Measurements from ENCODE around the gene DUSP7. TPM values are rescaled to one million over a fixed set of nuclear protein-coding genes. Genes with fewer than 3 reads are reported as not detected.

Gene DUSP7
- total RNA-seq, 1 experiment from 2014 or later = 16.6 TPM

DNA sequence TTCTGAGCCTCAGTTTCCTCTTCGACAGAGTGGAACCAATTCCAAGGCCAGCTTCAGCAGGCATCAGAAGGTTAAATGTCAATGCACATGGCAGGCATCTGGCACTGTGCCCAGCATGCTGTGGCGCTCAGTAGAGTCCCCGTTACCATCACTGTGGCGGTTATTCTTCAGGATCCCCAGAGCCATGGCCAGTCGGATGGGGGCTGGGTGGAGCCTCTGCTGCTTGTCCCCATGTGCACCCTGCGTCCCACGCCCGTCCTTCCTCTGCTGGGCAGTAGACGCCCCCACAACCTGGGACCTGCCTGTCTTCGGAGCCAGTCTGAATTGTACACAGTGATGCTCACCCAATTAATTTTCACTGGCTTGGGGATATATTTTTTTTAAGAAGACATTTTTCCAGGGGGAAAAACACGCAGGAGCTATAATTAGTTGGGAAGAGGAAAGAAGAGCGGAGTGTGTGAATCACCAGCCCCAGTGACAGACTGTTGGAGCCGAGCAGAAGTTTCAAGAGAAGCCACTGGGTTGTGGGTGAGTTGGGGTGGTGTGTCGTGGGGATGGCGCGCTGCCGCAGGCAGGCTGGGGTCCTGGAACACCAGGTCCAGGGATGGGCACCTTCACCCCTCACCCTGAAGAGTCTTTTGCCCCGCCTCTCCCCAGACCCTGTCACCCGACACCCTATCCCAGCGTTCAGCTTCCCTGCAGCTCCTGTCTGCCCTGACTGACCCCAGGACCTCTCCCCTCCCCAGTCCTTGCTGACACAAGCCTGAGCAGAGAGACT lies 33.9 kb downstream of the DUSP7 start:
- H3K36me3 ChIP-seq (ENCODE audit: control insufficient read depth in 1 of 2, insufficient read depth in 2 of 2, low read length in 2 of 2) = no peaks in the 10 kb centered on the region
- no peak overlapping the region for H3K4me3 ChIP-seq (replicated peaks in 1 of 2; ENCODE audit: low read depth in 1 of 2, low read length in 2 of 2)
- H3K9ac ChIP-seq (ENCODE audit: low read length) = no peak overlapping the region
- no peaks in the 10 kb centered on the region for H3K9me3 ChIP-seq (ENCODE audit: control insufficient read depth in 1 of 2, insufficient read depth in 1 of 2, low read depth in 1 of 2, low read length in 2 of 2)
- no peaks in the 10 kb centered on the region for H3K9me2 ChIP-seq (ENCODE audit: insufficient read depth)
- ChIA-PET RAD21 (ENCODE audit: low non-redundant PET in 1 of 2, low total read pairs in 2 of 2, uncharacterized antibody in 2 of 2, unreplicated experiment in 2 of 2) (no interaction called here), CTCF (interaction anchor here (1.3 kb wide), 1 partner anchor 9 kb away, joined by 4 read pairs; no protein-coding TSS in a partner anchor), POLR2A (no interaction called here)
- H3K27me3 ChIP-seq (ENCODE audit: insufficient read depth, low read length) = no peaks in the 10 kb centered on the region
- no peak overlapping the region for H2AFZ ChIP-seq (ENCODE audit: low read depth, low read length, poor library complexity, severe bottlenecking)
- no TSS peak for BruUV-seq (replicated peaks)
- no peak overlapping the region for H3K27ac ChIP-seq (ENCODE audit: low read depth, low read length)
- no peak for TF ChIP-seq CEBPB (IDR thresholded peaks at IDR 0.05; ENCODE audit: low read depth)
- TF ChIP-seq, protein P1, sequence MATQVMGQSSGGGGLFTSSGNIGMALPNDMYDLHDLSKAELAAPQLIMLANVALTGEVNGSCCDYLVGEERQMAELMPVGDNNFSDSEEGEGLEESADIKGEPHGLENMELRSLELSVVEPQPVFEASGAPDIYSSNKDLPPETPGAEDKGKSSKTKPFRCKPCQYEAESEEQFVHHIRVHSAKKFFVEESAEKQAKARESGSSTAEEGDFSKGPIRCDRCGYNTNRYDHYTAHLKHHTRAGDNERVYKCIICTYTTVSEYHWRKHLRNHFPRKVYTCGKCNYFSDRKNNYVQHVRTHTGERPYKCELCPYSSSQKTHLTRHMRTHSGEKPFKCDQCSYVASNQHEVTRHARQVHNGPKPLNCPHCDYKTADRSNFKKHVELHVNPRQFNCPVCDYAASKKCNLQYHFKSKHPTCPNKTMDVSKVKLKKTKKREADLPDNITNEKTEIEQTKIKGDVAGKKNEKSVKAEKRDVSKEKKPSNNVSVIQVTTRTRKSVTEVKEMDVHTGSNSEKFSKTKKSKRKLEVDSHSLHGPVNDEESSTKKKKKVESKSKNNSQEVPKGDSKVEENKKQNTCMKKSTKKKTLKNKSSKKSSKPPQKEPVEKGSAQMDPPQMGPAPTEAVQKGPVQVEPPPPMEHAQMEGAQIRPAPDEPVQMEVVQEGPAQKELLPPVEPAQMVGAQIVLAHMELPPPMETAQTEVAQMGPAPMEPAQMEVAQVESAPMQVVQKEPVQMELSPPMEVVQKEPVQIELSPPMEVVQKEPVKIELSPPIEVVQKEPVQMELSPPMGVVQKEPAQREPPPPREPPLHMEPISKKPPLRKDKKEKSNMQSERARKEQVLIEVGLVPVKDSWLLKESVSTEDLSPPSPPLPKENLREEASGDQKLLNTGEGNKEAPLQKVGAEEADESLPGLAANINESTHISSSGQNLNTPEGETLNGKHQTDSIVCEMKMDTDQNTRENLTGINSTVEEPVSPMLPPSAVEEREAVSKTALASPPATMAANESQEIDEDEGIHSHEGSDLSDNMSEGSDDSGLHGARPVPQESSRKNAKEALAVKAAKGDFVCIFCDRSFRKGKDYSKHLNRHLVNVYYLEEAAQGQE (IDR thresholded peaks at IDR 0.05; ENCODE audit: low read depth) = no peak
- no peak for TF ChIP-seq POLR2AphosphoS5 (IDR thresholded peaks at IDR 0.05; ENCODE audit: low read depth, low read length)
- TF ChIP-seq ELF1 (IDR thresholded peaks at IDR 0.05; ENCODE audit: borderline replicate concordance, low read depth) = no peak
- TF ChIP-seq SRF (IDR thresholded peaks at IDR 0.05; ENCODE audit: low read depth) = no peak
- TF ChIP-seq TCF7L2 (IDR thresholded peaks at IDR 0.05; ENCODE audit: borderline replicate concordance, extremely low read depth, insufficient read depth, insufficient read length) = no peak
- no peak for TF ChIP-seq CBX3 (IDR thresholded peaks at IDR 0.05; ENCODE audit: low read depth)
- TF ChIP-seq, protein P2, sequence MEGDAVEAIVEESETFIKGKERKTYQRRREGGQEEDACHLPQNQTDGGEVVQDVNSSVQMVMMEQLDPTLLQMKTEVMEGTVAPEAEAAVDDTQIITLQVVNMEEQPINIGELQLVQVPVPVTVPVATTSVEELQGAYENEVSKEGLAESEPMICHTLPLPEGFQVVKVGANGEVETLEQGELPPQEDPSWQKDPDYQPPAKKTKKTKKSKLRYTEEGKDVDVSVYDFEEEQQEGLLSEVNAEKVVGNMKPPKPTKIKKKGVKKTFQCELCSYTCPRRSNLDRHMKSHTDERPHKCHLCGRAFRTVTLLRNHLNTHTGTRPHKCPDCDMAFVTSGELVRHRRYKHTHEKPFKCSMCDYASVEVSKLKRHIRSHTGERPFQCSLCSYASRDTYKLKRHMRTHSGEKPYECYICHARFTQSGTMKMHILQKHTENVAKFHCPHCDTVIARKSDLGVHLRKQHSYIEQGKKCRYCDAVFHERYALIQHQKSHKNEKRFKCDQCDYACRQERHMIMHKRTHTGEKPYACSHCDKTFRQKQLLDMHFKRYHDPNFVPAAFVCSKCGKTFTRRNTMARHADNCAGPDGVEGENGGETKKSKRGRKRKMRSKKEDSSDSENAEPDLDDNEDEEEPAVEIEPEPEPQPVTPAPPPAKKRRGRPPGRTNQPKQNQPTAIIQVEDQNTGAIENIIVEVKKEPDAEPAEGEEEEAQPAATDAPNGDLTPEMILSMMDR (IDR thresholded peaks at IDR 0.05 in 2 of 3, conservative IDR thresholded peaks at IDR 0.05 in 1 of 3; ENCODE audit: borderline replicate concordance in 1 of 3, insufficient read depth in 1 of 3, low read depth in 2 of 3, low read length in 2 of 3) = no peak
- no peak for TF ChIP-seq YY1 (IDR thresholded peaks at IDR 0.05; ENCODE audit: extremely low read depth, insufficient replicate concordance, low read depth, low read length)
- TF ChIP-seq, protein P3, sequence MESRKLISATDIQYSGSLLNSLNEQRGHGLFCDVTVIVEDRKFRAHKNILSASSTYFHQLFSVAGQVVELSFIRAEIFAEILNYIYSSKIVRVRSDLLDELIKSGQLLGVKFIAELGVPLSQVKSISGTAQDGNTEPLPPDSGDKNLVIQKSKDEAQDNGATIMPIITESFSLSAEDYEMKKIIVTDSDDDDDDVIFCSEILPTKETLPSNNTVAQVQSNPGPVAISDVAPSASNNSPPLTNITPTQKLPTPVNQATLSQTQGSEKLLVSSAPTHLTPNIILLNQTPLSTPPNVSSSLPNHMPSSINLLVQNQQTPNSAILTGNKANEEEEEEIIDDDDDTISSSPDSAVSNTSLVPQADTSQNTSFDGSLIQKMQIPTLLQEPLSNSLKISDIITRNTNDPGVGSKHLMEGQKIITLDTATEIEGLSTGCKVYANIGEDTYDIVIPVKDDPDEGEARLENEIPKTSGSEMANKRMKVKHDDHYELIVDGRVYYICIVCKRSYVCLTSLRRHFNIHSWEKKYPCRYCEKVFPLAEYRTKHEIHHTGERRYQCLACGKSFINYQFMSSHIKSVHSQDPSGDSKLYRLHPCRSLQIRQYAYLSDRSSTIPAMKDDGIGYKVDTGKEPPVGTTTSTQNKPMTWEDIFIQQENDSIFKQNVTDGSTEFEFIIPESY (IDR thresholded peaks at IDR 0.05; ENCODE audit: extremely low read depth, insufficient replicate concordance, low read length) = no peak
- no peak for TF ChIP-seq SIN3A (IDR thresholded peaks at IDR 0.05; ENCODE audit: low read depth)
- TF ChIP-seq EGR1 (IDR thresholded peaks at IDR 0.05; ENCODE audit: low read depth) = no peak
- TF ChIP-seq, protein P4, sequence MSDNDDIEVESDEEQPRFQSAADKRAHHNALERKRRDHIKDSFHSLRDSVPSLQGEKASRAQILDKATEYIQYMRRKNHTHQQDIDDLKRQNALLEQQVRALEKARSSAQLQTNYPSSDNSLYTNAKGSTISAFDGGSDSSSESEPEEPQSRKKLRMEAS (IDR thresholded peaks at IDR 0.05) = no peak
- DNase-seq (ENCODE audit: low read depth, low spot score) (no peak), ATAC-seq (no peak)
- H4K20me1 ChIP-seq (ENCODE audit: insufficient read depth) = no peaks in the 10 kb centered on the region
- H3K4me1 ChIP-seq (ENCODE audit: control insufficient read depth in 1 of 2, insufficient read depth in 2 of 2, low read length in 2 of 2) = peaks cover 9 to 22% of the 10 kb centered on the region in 2 experiments; a peak in 3 of 4 replicates
- intact Hi-C loops (cut with micrococcal nuclease) = no loop called here
- H3K4me2 ChIP-seq (ENCODE audit: low read length) = peak overlapping the region; percentile 17; the same call in 1 of the 2 replicates
- H3K79me2 ChIP-seq (ENCODE audit: insufficient read depth, low read length) = no peaks in the 10 kb centered on the region

All from HCT116 (cell line).